ENCODE results near the gene OR9Q2. TPM values are rescaled to one million over a fixed set of nuclear protein-coding genes. Genes with fewer than 3 reads are reported as not detected.

Gene OR9Q2
- total RNA-seq, result not detected in 2 replicates
- total RNA-seq (2013), result not detected
- not detected in 2 replicates for polyA plus RNA-seq
- polyA minus RNA-seq, result not detected in 2 replicates

- Histone ChIP-seq H3K9me3 (ENCODE audit: control extremely low read depth in 1 of 3, control insufficient read depth in 2 of 3, insufficient read depth in 1 of 3, low read length in 2 of 3) (no peaks in the 10 kb centered on the region), H2AFZ (ENCODE audit: insufficient read depth, low read depth, low read length, poor library complexity, severe bottlenecking) (no peak within 1 kb of the TSS), H3K27me3 (replicated peaks in 1 of 4; ENCODE audit: control extremely low read depth in 1 of 4, control insufficient read depth in 3 of 4, insufficient read depth in 4 of 4, low read length in 3 of 4) (no peaks in the 10 kb centered on the region), H3K36me3 (replicated peaks in 1 of 2; ENCODE audit: control extremely low read depth in 1 of 2, control insufficient read depth in 1 of 2, extremely low read depth in 1 of 2, insufficient read depth in 2 of 2, low read length in 1 of 2) (no peaks in the 10 kb centered on the region), H4K20me1 (ENCODE audit: control insufficient read depth, insufficient read depth, low read length, poor library complexity, severe bottlenecking) (no peaks in the 10 kb centered on the region), H3K79me2 (ENCODE audit: control insufficient read depth, insufficient read depth, low read length) (no peaks in the 10 kb centered on the region), H3K27ac (ENCODE audit: low read length in 2 of 2) (no peak within 1 kb of the TSS), H3K9ac (ENCODE audit: low read length) (no peak within 1 kb of the TSS), H3K4me1 (ENCODE audit: control insufficient read depth in 2 of 2, insufficient read depth in 2 of 2, low read length in 2 of 2) (no peaks in the 10 kb centered on the region), H3K4me2 (replicated peaks; ENCODE audit: low read depth, low read length, poor library complexity, severe bottlenecking) (no peak within 1 kb of the TSS), H3K4me3 (ENCODE audit: control extremely low read depth in 1 of 5, extremely low read depth in 1 of 5, insufficient read depth in 1 of 5, low read depth in 2 of 5, low read length in 4 of 5) (no peak within 1 kb of the TSS)
- H3K4me1 Mint-ChIP-seq, result no peaks in the 10 kb centered on the region
- POLR2A ChIA-PET, result no interaction called here
- H3K4me3 Mint-ChIP-seq, result no peak within 1 kb of the TSS
- no peak within 1 kb of the TSS for H3K27ac Mint-ChIP-seq
- H3K9me3 Mint-ChIP-seq (ENCODE audit: insufficient read depth), result no peaks in the 10 kb centered on the region
- peaks cover 7% of the 10 kb centered on the region for H3K27me3 Mint-ChIP-seq
- WGBS (ENCODE audit: insufficient coverage), result 80% methylated on average over 1 of the region's 2 CpGs
- intact Hi-C loops (cut with micrococcal nuclease), result no loop called here
- DNase-seq (no peak), ATAC-seq (ENCODE audit: low read depth) (no peak)
- TF ChIP-seq CTCF (IDR thresholded peaks at IDR 0.05), result no peak
- CTCF ChIA-PET, result no interaction called here
Measured at GRCh38 chr11:58188770-58189169, at the start of gene OR9Q2. Gene OR9Q2 (plus strand): TSS chr11:58189070. CDS start chr11:58190491, 1,421 bp downstream.

GRCh38 chr11:58142761-58143160, 46.1 kb upstream of the OR9Q2 start:
- TF ChIP-seq EZH2 (IDR thresholded peaks at IDR 0.05; ENCODE audit: borderline replicate concordance, insufficient read depth, low read depth, low read length, poor library complexity, severe bottlenecking) (no peak), CTCF (IDR thresholded peaks at IDR 0.05) (no peak)
- H3K27ac Mint-ChIP-seq, result no peak overlapping the region
- Histone ChIP-seq H3K4me2 (replicated peaks; ENCODE audit: low read depth, low read length, poor library complexity, severe bottlenecking) (no peak overlapping the region), H3K9ac (ENCODE audit: low read length) (no peak overlapping the region), H4K20me1 (ENCODE audit: control insufficient read depth, insufficient read depth, low read length, poor library complexity, severe bottlenecking) (no peaks in the 10 kb centered on the region), H3K9me3 (ENCODE audit: control extremely low read depth in 1 of 3, control insufficient read depth in 2 of 3, insufficient read depth in 1 of 3, low read length in 2 of 3) (no peaks in the 10 kb centered on the region), H3K27me3 (replicated peaks in 1 of 4; ENCODE audit: control extremely low read depth in 1 of 4, control insufficient read depth in 3 of 4, insufficient read depth in 4 of 4, low read length in 3 of 4) (no peaks in the 10 kb centered on the region), H2AFZ (ENCODE audit: insufficient read depth, low read depth, low read length, poor library complexity, severe bottlenecking) (no peak overlapping the region), H3K4me3 (ENCODE audit: control extremely low read depth in 1 of 5, extremely low read depth in 1 of 5, insufficient read depth in 1 of 5, low read depth in 2 of 5, low read length in 4 of 5) (no peak overlapping the region), H3K79me2 (ENCODE audit: control insufficient read depth, insufficient read depth, low read length) (no peaks in the 10 kb centered on the region), H3K36me3 (replicated peaks in 1 of 2; ENCODE audit: control extremely low read depth in 1 of 2, control insufficient read depth in 1 of 2, extremely low read depth in 1 of 2, insufficient read depth in 2 of 2, low read length in 1 of 2) (no peaks in the 10 kb centered on the region), H3K4me1 (ENCODE audit: control insufficient read depth in 2 of 2, insufficient read depth in 2 of 2, low read length in 2 of 2) (no peaks in the 10 kb centered on the region), H3K27ac (ENCODE audit: low read length in 2 of 2) (no peak overlapping the region)
- no peak overlapping the region for H3K4me3 Mint-ChIP-seq
- no peak for DNase-seq
- no peak for ATAC-seq (ENCODE audit: low read depth)
- POLR2A ChIA-PET, result no interaction called here
- intact Hi-C loops (cut with micrococcal nuclease), result no loop called here
- WGBS (ENCODE audit: insufficient coverage), result no CpG with 5 or more reads among the region's 1 CpG
- H3K4me1 Mint-ChIP-seq, result no peaks in the 10 kb centered on the region
- peaks cover 8% of the 10 kb centered on the region for H3K27me3 Mint-ChIP-seq
- no peaks in the 10 kb centered on the region for H3K9me3 Mint-ChIP-seq (ENCODE audit: insufficient read depth)
- CTCF ChIA-PET, result no interaction called here
